Stomach (tissue), 9 donors: ENCODE measurements around the gene HSPG2. TPM values are rescaled to one million over a fixed set of nuclear protein-coding genes. Genes with fewer than 3 reads are reported as not detected.
A peak's percentile ranks its signal among the peaks of the same experiment; 100 is the strongest.
"Not testable (repeated sequence)": the region's sequence is repeated elsewhere in the genome, so short reads cannot be mapped to it uniquely, and the experiment has no call there.

ENCODE experiments used
- DNase-seq, 2 donors: peaks; one replicate each; pipeline versions ENCODE4 v3.0.0 to v3.0.0-alpha.2; 2013 to 2019
- H3K27ac ChIP-seq, 5 donors: fragments of 200-600 bp in 4 of 5; sonication (generic) in 4 of 5; one replicate each; pipeline ENCODE4 v1.5.1; 2013 to 2019; ENCODE audit warnings: mild to moderate bottlenecking in 1 of 5, moderate library complexity in 1 of 5
- H3K27me3 ChIP-seq, 3 donors: fragments of 200-600 bp; sonication (generic); one replicate each; pipeline ENCODE4 v1.5.1; 2017 to 2019; ENCODE audit warnings: mixed run types in 1 of 3
- H3K36me3 ChIP-seq, 4 donors: fragments of 200-600 bp; sonication (generic); 1 replicate in 3 of 4; 2 replicates in 1 of 4; pipeline ENCODE4 v1.5.1; 2016 to 2019
- H3K4me1 ChIP-seq, 4 donors: fragments of 200-600 bp; sonication (generic); one replicate each; pipeline ENCODE4 v1.5.1; 2016 to 2019
- H3K4me3 ChIP-seq, 4 donors: fragments of 200-600 bp; sonication (generic) in 3 of 4; one replicate each; pipeline ENCODE4 v1.5.1; 2016 to 2019; ENCODE audit warnings: mild to moderate bottlenecking in 1 of 4
- H3K9me3 ChIP-seq, 4 donors: fragments of 200-600 bp; sonication (generic); one replicate each; pipeline ENCODE4 v1.5.1; 2016 to 2019
- CTCF ChIP-seq, 7 experiments: fragments of 450-650 bp in 4 of 7; fragments of 200-600 bp in 3 of 7; sonication (generic) in 3 of 7; IDR thresholded peaks; one replicate each; pipeline ENCODE4 v1.5.1; 2016 to 2019; ENCODE audit warnings: antibody characterized with exemption in 7 of 7, control low read depth in 2 of 7, mild to moderate bottlenecking in 1 of 7
- EP300 ChIP-seq: sonication (generic); formaldehyde crosslinking; IDR thresholded peaks from one replicate; pipeline ENCODE4 v1.6.1; 2017; ENCODE audit warnings: antibody characterized with exemption
- POLR2A ChIP-seq, 4 donors: fragments of 450-650 bp; IDR thresholded peaks; one replicate each; pipeline ENCODE4 v1.6.1; 2016; ENCODE audit warnings: antibody characterized with exemption in 4 of 4, control low read depth in 2 of 4, mild to moderate bottlenecking in 1 of 4, moderate library complexity in 1 of 4
- POLR2AphosphoS5 ChIP-seq, 3 donors: sonication (generic); formaldehyde crosslinking; IDR thresholded peaks; one replicate each; pipeline ENCODE4 v1.6.1; 2016; ENCODE audit warnings: antibody characterized with exemption in 3 of 3
- WGBS, 5 donors: extraction: QIAGEN DNeasy Blood & Tissue Kit in 3 of 5; methylation state at CpG; one replicate each; pipeline versions ENCODE4 v1.1.5 to v1.1.7; 2013 to 2018; 5-methylcytosine and 5-hydroxymethylcytosine counted together
- intact Hi-C: fragments of 100-400 bp; cut with DNase I; formaldehyde crosslinking; loops from one replicate; pipeline ENCODE4 v1.15.1; 2023; ENCODE audit warnings: low total_unique reads
- polyA plus RNA-seq, 3 donors: library from polyadenylated mRNA; stranded (reverse); fragments of 200-250 nt; gene quantifications; one replicate each; pipeline ENCODE4 v1.2.3, GENCODE V29; 2013
- total RNA-seq, 5 donors: library from RNA; depleted of rRNA; stranded (reverse); fragments of >200 nt; gene quantifications; one replicate each; pipeline versions ENCODE4 v1.1.0 to v1.2.3, GENCODE V29; 2014 to 2016
- donor health status: healthy with polysubstance abuse.
- donor health status: Bipolar disorder and iron deficiency.
- donor health status: healthy.

HSPG2 gene
- total and polyA plus RNA-seq, 8 donors: 21.7 to 504 (median 133) TPM

- peaks cover 96 to 100% (median 100%) of the 10 kb centered on the region in 4 donors for H3K4me1 ChIP-seq
- intact Hi-C loops: no loop called here
- TF ChIP-seq POLR2AphosphoS5 (IDR thresholded peaks at IDR 0.05): peak in 2 of 3 donors; percentile 8 to 23
- TF ChIP-seq CTCF (IDR thresholded peaks at IDR 0.05): no peak
- H3K27me3 ChIP-seq: no peaks in the 10 kb centered on the region
- H3K36me3 ChIP-seq: peaks cover 0 to 4% (median 0%) of the 10 kb centered on the region in 4 donors
- peak overlapping the region; percentile 65 to 97 (median 92) for H3K27ac ChIP-seq
- WGBS, 5 donors: 22 to 86% (median 35%) methylated on average over 1 to 9 of the region's 9 CpGs
- H3K9me3 ChIP-seq: no peaks in the 10 kb centered on the region
- no peak overlapping the region for H3K4me3 ChIP-seq
- DNase-seq: peak in 1 of 2 donors; percentile 92
These were observed 27.2 kb downstream of the HSPG2 start for GRCh38 chr1:21909787-21910503.

GRCh38 chr1:21909286-21909759 is 27.8 kb downstream of the HSPG2 start:
- WGBS, 5 donors: 12 to 57% (median 24%) methylated on average over 1 of the region's 1 CpG; no CpG with 5 or more reads in 2 of the 5 donors
- Histone ChIP-seq H3K4me3 (no peak overlapping the region), H3K9me3 (no peaks in the 10 kb centered on the region), H3K36me3 (peaks cover 0 to 4% (median 0%) of the 10 kb centered on the region in 4 donors), H3K4me1 (peaks cover 96 to 100% (median 99%) of the 10 kb centered on the region in 4 donors), H3K27me3 (no peaks in the 10 kb centered on the region), H3K27ac (peak overlapping the region; percentile 65 to 97 (median 92))
- no peak for TF ChIP-seq POLR2AphosphoS5 (IDR thresholded peaks at IDR 0.05)
- TF ChIP-seq POLR2A (IDR thresholded peaks at IDR 0.05): no peak
- TF ChIP-seq CTCF (IDR thresholded peaks at IDR 0.05): no peak
- TF ChIP-seq EP300: no peak
- no peak for DNase-seq
- intact Hi-C loops: no loop called here

GRCh38 chr1:21907737-21908534 is 29.2 kb downstream of the HSPG2 start:
- WGBS, 5 donors: 59 to 68% (median 62%) methylated on average over 19 of the region's 19 CpGs
- intact Hi-C loops, H3K36me3 ChIP-seq, H3K4me3 ChIP-seq, DNase-seq, H3K9me3 ChIP-seq, H3K27me3 ChIP-seq: not testable (repeated sequence)
- peak overlapping the region in 4 of 5 donors; percentile 85 to 97 (median 94) for H3K27ac ChIP-seq
- TF ChIP-seq POLR2AphosphoS5 (IDR thresholded peaks at IDR 0.05): peak in 1 of 3 donors; percentile 26
- H3K4me1 ChIP-seq: peaks cover 96 to 100% (median 99%) of the 10 kb centered on the region in 4 donors

GRCh38 chr1:21907079-21907418 is 30.1 kb downstream of the HSPG2 start:
- H3K4me1 ChIP-seq: peaks cover 98 to 100% (median 99%) of the 10 kb centered on the region in 4 donors
- intact Hi-C loops: no loop called here
- WGBS, 5 donors: 78 to 92% (median 88%) methylated on average over 9 of the region's 9 CpGs
- H3K36me3 ChIP-seq: peaks cover 0 to 4% (median 0%) of the 10 kb centered on the region in 4 donors
- TF ChIP-seq POLR2AphosphoS5 (IDR thresholded peaks at IDR 0.05): no peak
- TF ChIP-seq EP300: no peak
- TF ChIP-seq POLR2A (IDR thresholded peaks at IDR 0.05): no peak
- no peak for TF ChIP-seq CTCF (IDR thresholded peaks at IDR 0.05)
- H3K4me3 ChIP-seq: no peak overlapping the region
- H3K9me3 ChIP-seq: no peaks in the 10 kb centered on the region
- no peaks in the 10 kb centered on the region for H3K27me3 ChIP-seq
- H3K27ac ChIP-seq: peak overlapping the region; percentile 11 to 97 (median 92)
- no peak for DNase-seq
